ENCODE data around the gene IMMP2L. TPM values are rescaled to one million over a fixed set of nuclear protein-coding genes. Genes with fewer than 3 reads are reported as not detected.

IMMP2L gene
- total and polyA plus RNA-seq, 4 donors, result 7.3 to 21.1 (median 12.4) TPM

DNA sequence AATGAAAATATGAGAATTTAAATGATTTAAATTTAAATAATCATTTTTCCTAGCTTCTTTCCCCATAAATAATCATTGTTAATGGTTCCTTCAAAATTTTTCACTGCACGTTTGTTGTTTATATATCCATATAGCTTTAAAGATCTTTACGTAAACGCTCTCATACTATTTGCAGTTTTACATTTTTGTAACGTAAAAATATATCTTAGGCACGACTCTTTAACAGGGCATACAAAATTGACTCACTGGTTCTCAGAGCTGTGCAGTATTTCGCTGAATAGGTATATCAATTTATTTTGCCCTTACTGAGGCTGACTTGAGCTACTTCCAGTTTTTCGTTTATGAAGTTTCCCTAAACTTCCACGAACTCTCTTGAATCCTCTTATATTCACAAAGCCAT is 365.6 kb downstream of the IMMP2L start:
- no peak overlapping the region for H3K9ac ChIP-seq (ENCODE audit: low read depth in 1 of 2, low read length in 2 of 2)
- H3K4me3 ChIP-seq (ENCODE audit: low read depth in 1 of 3, low read length in 3 of 3), result no peak overlapping the region
- no peaks in the 10 kb centered on the region for H3K27me3 ChIP-seq (ENCODE audit: control insufficient read depth in 4 of 4, insufficient read depth in 4 of 4, low read length in 3 of 4)
- peaks cover 0 to 13% (median 10%) of the 10 kb centered on the region in 4 donors for H3K4me1 ChIP-seq (ENCODE audit: control insufficient read depth in 4 of 4, insufficient read depth in 4 of 4, low read length in 3 of 4)
- TF ChIP-seq, protein P1, sequence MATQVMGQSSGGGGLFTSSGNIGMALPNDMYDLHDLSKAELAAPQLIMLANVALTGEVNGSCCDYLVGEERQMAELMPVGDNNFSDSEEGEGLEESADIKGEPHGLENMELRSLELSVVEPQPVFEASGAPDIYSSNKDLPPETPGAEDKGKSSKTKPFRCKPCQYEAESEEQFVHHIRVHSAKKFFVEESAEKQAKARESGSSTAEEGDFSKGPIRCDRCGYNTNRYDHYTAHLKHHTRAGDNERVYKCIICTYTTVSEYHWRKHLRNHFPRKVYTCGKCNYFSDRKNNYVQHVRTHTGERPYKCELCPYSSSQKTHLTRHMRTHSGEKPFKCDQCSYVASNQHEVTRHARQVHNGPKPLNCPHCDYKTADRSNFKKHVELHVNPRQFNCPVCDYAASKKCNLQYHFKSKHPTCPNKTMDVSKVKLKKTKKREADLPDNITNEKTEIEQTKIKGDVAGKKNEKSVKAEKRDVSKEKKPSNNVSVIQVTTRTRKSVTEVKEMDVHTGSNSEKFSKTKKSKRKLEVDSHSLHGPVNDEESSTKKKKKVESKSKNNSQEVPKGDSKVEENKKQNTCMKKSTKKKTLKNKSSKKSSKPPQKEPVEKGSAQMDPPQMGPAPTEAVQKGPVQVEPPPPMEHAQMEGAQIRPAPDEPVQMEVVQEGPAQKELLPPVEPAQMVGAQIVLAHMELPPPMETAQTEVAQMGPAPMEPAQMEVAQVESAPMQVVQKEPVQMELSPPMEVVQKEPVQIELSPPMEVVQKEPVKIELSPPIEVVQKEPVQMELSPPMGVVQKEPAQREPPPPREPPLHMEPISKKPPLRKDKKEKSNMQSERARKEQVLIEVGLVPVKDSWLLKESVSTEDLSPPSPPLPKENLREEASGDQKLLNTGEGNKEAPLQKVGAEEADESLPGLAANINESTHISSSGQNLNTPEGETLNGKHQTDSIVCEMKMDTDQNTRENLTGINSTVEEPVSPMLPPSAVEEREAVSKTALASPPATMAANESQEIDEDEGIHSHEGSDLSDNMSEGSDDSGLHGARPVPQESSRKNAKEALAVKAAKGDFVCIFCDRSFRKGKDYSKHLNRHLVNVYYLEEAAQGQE (IDR thresholded peaks at IDR 0.05), result no peak
- TF ChIP-seq, protein P2, sequence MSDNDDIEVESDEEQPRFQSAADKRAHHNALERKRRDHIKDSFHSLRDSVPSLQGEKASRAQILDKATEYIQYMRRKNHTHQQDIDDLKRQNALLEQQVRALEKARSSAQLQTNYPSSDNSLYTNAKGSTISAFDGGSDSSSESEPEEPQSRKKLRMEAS (IDR thresholded peaks at IDR 0.05), result no peak
- TF ChIP-seq HNF4A (conservative IDR thresholded peaks at IDR 0.05) (no peak), JUND (IDR thresholded peaks at IDR 0.05) (no peak), GABPA (IDR thresholded peaks at IDR 0.05 in 1 of 2, conservative IDR thresholded peaks at IDR 0.05 in 1 of 2) (no peak), SP1 (IDR thresholded peaks at IDR 0.05) (no peak), RXRA (IDR thresholded peaks at IDR 0.05) (no peak), EGR1 (IDR thresholded peaks at IDR 0.05; ENCODE audit: low read depth in 2 of 2) (no peak), RAD21 (IDR thresholded peaks at IDR 0.05) (no peak), TAF1 (conservative IDR thresholded peaks at IDR 0.05) (no peak), YY1 (IDR thresholded peaks at IDR 0.05) (no peak), NR2F2 (IDR thresholded peaks at IDR 0.05) (no peak), FOXA2 (IDR thresholded peaks at IDR 0.05) (no peak), HNF4G (IDR thresholded peaks at IDR 0.05) (no peak), FOXA1 (IDR thresholded peaks at IDR 0.05) (no peak)
- TF ChIP-seq, protein P3, sequence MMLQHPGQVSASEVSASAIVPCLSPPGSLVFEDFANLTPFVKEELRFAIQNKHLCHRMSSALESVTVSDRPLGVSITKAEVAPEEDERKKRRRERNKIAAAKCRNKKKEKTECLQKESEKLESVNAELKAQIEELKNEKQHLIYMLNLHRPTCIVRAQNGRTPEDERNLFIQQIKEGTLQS (IDR thresholded peaks at IDR 0.05), result no peak
- TF ChIP-seq, protein P4, sequence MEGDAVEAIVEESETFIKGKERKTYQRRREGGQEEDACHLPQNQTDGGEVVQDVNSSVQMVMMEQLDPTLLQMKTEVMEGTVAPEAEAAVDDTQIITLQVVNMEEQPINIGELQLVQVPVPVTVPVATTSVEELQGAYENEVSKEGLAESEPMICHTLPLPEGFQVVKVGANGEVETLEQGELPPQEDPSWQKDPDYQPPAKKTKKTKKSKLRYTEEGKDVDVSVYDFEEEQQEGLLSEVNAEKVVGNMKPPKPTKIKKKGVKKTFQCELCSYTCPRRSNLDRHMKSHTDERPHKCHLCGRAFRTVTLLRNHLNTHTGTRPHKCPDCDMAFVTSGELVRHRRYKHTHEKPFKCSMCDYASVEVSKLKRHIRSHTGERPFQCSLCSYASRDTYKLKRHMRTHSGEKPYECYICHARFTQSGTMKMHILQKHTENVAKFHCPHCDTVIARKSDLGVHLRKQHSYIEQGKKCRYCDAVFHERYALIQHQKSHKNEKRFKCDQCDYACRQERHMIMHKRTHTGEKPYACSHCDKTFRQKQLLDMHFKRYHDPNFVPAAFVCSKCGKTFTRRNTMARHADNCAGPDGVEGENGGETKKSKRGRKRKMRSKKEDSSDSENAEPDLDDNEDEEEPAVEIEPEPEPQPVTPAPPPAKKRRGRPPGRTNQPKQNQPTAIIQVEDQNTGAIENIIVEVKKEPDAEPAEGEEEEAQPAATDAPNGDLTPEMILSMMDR (IDR thresholded peaks at IDR 0.05; ENCODE audit: low read depth, low read length, missing input control), result no peak
- TF ChIP-seq, protein P5, sequence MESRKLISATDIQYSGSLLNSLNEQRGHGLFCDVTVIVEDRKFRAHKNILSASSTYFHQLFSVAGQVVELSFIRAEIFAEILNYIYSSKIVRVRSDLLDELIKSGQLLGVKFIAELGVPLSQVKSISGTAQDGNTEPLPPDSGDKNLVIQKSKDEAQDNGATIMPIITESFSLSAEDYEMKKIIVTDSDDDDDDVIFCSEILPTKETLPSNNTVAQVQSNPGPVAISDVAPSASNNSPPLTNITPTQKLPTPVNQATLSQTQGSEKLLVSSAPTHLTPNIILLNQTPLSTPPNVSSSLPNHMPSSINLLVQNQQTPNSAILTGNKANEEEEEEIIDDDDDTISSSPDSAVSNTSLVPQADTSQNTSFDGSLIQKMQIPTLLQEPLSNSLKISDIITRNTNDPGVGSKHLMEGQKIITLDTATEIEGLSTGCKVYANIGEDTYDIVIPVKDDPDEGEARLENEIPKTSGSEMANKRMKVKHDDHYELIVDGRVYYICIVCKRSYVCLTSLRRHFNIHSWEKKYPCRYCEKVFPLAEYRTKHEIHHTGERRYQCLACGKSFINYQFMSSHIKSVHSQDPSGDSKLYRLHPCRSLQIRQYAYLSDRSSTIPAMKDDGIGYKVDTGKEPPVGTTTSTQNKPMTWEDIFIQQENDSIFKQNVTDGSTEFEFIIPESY (IDR thresholded peaks at IDR 0.05), result no peak
- no peaks in the 10 kb centered on the region for H3K36me3 ChIP-seq (ENCODE audit: control insufficient read depth in 4 of 4, insufficient read depth in 3 of 4, low read depth in 1 of 4, low read length in 3 of 4)
- H3K9me3 ChIP-seq (ENCODE audit: control insufficient read depth in 4 of 4, low read length in 3 of 4), result no peaks in the 10 kb centered on the region
- WGBS, result 96% methylated on average over 8 of the region's 8 CpGs
- no peak for DNase-seq (ENCODE audit: low spot score)
- H3K27ac ChIP-seq (ENCODE audit: low read depth in 1 of 2, low read length in 2 of 2), result no peak overlapping the region

Data from liver (tissue), 9 donors.